ENCODE data around the gene ABCB6. TPM values are rescaled to one million over a fixed set of nuclear protein-coding genes. Genes with fewer than 3 reads are reported as not detected.

The ABCB6 gene
- total and polyA plus RNA-seq, 10 of the 15 experiments (the other 5 are each of a cell fraction or from before 2014, with no cell fraction given), result 2.3 to 22.1 (median 13.8) TPM

DNA sequence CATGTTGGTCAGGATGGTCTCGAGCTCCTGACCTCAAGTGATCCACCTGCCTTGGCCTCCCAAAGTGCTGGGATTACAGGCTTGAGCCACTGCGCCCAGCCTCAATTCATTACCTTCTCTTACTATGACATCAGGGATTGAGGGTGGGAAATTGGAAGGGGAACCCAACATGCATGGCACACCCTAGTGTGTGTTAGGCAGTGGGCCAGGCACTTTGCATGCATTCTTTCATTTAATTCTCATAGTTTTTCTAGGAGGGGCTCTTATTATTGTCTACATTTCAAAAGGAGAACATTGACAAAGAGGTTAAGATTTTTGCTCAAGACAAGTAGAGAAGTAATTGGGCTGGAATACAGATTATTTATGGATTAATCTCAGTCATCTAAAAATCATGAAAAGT, 49.5 kb upstream of the ABCB6 start:
- ChIA-PET SMC1A (ENCODE audit: uncharacterized antibody, unreplicated experiment) (interaction anchor here (1.8 kb wide), 1 partner anchor 23 kb away, joined by 6 read pairs; the partner anchor contains the start of genes GLB1L and STK16), CTCF (no interaction called here), RAD21 (ENCODE audit: unreplicated experiment) (no interaction called here), POLR2A (interaction anchor here (0.8 kb wide), 1 partner anchor 23 kb away, joined by 3 read pairs; the partner anchor contains the start of genes GLB1L and STK16)
- no peaks in the 10 kb centered on the region for H4K20me1 ChIP-seq (ENCODE audit: control insufficient read depth, insufficient read depth)
- H3K4me2 ChIP-seq (ENCODE audit: control insufficient read depth, insufficient read depth), result no peak overlapping the region
- no peaks in the 10 kb centered on the region for H3K27me3 ChIP-seq (replicated peaks in 1 of 2; ENCODE audit: control insufficient read depth in 2 of 2, insufficient read depth in 2 of 2, low read length in 1 of 2)
- DNase-seq (ENCODE audit: low read depth, low spot score) (no peak), FAIRE-seq (no peak), ATAC-seq (no peak)
- no peaks in the 10 kb centered on the region for H3K4me1 ChIP-seq (ENCODE audit: control insufficient read depth, insufficient read depth, low read length)
- intact Hi-C loops (cut with micrococcal nuclease; ENCODE audit: unreplicated experiment) (no loop called here), in situ Hi-C loops (cut with MboI) (no loop called here)
- no TSS peak for BruUV-seq (replicated peaks)
- H3K36me3 ChIP-seq (ENCODE audit: control insufficient read depth in 2 of 2, insufficient read depth in 2 of 2, low read length in 1 of 2), result no peaks in the 10 kb centered on the region
- H3K27ac ChIP-seq (ENCODE audit: control insufficient read depth, insufficient read depth), result no peak overlapping the region
- H2AFZ ChIP-seq (ENCODE audit: control insufficient read depth, low read depth, low read length), result no peak overlapping the region
- H3K4me3 ChIP-seq, result no peak overlapping the region
- H3K79me2 ChIP-seq (ENCODE audit: control insufficient read depth, insufficient read depth, low read length), result no peaks in the 10 kb centered on the region
- H3K9ac ChIP-seq (ENCODE audit: control insufficient read depth, insufficient read depth, low read length), result no peak overlapping the region
- WGBS (ENCODE audit: insufficient coverage, insufficient replicate concordance, low lambda C conversion rate, missing lambda C conversion rate), result 35% methylated on average over 2 of the region's 2 CpGs
- no peak for TF ChIP-seq NFIC (IDR thresholded peaks at IDR 0.05; ENCODE audit: low read depth, low read length)
- TF ChIP-seq GABPA (IDR thresholded peaks at IDR 0.05; ENCODE audit: low read depth), result no peak
- TF ChIP-seq FOXM1 (IDR thresholded peaks at IDR 0.05; ENCODE audit: low read depth, low read length), result no peak
- no peak for TF ChIP-seq RFX5 (IDR thresholded peaks at IDR 0.05; ENCODE audit: low read depth, low read length)
- TF ChIP-seq, protein P1, sequence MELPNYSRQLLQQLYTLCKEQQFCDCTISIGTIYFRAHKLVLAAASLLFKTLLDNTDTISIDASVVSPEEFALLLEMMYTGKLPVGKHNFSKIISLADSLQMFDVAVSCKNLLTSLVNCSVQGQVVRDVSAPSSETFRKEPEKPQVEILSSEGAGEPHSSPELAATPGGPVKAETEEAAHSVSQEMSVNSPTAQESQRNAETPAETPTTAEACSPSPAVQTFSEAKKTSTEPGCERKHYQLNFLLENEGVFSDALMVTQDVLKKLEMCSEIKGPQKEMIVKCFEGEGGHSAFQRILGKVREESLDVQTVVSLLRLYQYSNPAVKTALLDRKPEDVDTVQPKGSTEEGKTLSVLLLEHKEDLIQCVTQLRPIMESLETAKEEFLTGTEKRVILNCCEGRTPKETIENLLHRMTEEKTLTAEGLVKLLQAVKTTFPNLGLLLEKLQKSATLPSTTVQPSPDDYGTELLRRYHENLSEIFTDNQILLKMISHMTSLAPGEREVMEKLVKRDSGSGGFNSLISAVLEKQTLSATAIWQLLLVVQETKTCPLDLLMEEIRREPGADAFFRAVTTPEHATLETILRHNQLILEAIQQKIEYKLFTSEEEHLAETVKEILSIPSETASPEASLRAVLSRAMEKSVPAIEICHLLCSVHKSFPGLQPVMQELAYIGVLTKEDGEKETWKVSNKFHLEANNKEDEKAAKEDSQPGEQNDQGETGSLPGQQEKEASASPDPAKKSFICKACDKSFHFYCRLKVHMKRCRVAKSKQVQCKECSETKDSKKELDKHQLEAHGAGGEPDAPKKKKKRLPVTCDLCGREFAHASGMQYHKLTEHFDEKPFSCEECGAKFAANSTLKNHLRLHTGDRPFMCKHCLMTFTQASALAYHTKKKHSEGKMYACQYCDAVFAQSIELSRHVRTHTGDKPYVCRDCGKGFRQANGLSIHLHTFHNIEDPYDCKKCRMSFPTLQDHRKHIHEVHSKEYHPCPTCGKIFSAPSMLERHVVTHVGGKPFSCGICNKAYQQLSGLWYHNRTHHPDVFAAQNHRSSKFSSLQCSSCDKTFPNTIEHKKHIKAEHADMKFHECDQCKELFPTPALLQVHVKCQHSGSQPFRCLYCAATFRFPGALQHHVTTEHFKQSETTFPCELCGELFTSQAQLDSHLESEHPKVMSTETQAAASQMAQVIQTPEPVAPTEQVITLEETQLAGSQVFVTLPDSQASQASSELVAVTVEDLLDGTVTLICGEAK (IDR thresholded peaks at IDR 0.05; ENCODE audit: borderline replicate concordance), result no peak
- TF ChIP-seq, protein P2, sequence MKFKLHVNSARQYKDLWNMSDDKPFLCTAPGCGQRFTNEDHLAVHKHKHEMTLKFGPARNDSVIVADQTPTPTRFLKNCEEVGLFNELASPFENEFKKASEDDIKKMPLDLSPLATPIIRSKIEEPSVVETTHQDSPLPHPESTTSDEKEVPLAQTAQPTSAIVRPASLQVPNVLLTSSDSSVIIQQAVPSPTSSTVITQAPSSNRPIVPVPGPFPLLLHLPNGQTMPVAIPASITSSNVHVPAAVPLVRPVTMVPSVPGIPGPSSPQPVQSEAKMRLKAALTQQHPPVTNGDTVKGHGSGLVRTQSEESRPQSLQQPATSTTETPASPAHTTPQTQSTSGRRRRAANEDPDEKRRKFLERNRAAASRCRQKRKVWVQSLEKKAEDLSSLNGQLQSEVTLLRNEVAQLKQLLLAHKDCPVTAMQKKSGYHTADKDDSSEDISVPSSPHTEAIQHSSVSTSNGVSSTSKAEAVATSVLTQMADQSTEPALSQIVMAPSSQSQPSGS (IDR thresholded peaks at IDR 0.05; ENCODE audit: low read length), result no peak
- TF ChIP-seq, protein P3, sequence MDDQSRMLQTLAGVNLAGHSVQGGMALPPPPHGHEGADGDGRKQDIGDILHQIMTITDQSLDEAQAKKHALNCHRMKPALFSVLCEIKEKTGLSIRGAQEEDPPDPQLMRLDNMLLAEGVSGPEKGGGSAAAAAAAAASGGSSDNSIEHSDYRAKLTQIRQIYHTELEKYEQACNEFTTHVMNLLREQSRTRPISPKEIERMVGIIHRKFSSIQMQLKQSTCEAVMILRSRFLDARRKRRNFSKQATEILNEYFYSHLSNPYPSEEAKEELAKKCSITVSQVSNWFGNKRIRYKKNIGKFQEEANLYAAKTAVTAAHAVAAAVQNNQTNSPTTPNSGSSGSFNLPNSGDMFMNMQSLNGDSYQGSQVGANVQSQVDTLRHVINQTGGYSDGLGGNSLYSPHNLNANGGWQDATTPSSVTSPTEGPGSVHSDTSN (IDR thresholded peaks at IDR 0.05; ENCODE audit: insufficient replicate concordance, low read depth, low read length), result no peak
- TF ChIP-seq, protein P4, sequence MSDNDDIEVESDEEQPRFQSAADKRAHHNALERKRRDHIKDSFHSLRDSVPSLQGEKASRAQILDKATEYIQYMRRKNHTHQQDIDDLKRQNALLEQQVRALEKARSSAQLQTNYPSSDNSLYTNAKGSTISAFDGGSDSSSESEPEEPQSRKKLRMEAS (IDR thresholded peaks at IDR 0.05; ENCODE audit: low read depth, low read length), result no peak
- TF ChIP-seq, protein P5, sequence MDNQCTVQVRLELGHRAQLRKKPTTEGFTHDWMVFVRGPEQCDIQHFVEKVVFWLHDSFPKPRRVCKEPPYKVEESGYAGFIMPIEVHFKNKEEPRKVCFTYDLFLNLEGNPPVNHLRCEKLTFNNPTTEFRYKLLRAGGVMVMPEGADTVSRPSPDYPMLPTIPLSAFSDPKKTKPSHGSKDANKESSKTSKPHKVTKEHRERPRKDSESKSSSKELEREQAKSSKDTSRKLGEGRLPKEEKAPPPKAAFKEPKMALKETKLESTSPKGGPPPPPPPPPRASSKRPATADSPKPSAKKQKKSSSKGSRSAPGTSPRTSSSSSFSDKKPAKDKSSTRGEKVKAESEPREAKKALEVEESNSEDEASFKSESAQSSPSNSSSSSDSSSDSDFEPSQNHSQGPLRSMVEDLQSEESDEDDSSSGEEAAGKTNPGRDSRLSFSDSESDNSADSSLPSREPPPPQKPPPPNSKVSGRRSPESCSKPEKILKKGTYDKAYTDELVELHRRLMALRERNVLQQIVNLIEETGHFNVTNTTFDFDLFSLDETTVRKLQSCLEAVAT (IDR thresholded peaks at IDR 0.05), result no peak
- TF ChIP-seq NBN (IDR thresholded peaks at IDR 0.05), result no peak
- TF ChIP-seq, protein P6, sequence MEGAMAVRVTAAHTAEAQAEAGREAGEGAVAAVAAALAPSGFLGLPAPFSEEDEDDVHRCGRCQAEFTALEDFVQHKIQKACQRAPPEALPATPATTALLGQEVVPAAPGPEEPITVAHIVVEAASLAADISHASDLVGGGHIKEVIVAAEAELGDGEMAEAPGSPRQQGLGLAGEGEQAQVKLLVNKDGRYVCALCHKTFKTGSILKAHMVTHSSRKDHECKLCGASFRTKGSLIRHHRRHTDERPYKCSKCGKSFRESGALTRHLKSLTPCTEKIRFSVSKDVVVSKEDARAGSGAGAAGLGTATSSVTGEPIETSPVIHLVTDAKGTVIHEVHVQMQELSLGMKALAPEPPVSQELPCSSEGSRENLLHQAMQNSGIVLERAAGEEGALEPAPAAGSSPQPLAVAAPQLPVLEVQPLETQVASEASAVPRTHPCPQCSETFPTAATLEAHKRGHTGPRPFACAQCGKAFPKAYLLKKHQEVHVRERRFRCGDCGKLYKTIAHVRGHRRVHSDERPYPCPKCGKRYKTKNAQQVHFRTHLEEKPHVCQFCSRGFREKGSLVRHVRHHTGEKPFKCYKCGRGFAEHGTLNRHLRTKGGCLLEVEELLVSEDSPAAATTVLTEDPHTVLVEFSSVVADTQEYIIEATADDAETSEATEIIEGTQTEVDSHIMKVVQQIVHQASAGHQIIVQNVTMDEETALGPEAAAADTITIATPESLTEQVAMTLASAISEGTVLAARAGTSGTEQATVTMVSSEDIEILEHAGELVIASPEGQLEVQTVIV (IDR thresholded peaks at IDR 0.05; ENCODE audit: borderline replicate concordance, partially characterized antibody), result no peak
- no peak for TF ChIP-seq NFYA (IDR thresholded peaks at IDR 0.05; ENCODE audit: borderline replicate concordance, low read depth, low read length)
- no peak for TF ChIP-seq NFXL1 (IDR thresholded peaks at IDR 0.05; ENCODE audit: borderline replicate concordance)
- TF ChIP-seq SMARCA5 (IDR thresholded peaks at IDR 0.05), result no peak
- H3K9me3 ChIP-seq (replicated peaks; ENCODE audit: control insufficient read depth, insufficient read depth, low read length), result no peaks in the 10 kb centered on the region

Measured in GM12878 (cell line).